NOMO-1 (cell line): ENCODE results near the gene BFSP2.
"Not testable (repeated sequence)": the region's sequence is repeated elsewhere in the genome, so short reads cannot be mapped to it uniquely, and the experiment has no call there.

Source experiments
- DNase-seq, 2 experiments: peaks; one replicate each; lab custom pipeline; 2025; ENCODE audit not compliant: unreplicated experiment in 2 of 2; lab: John Stamatoyannopoulos, UW

BFSP2 gene

DNA sequence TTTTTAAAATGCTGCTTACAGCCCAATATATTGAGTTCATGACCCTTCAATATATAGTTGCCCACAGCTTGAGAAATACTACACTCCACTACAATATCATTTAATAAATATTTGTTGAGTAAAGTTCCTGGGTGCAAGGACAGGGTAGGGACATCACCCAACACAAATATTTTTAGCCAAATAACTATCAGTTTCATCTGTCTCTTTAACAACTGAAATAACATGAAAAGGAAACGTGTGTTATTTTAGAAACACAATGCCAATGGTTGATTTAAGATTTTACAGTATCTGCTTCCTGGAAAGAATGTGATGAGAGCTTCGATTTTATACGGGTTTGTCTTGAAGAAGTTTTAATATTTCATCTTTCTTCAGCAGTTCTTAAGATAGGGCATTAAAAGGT is 106.0 kb downstream of the BFSP2 start:
- no peak for DNase-seq

- DNase-seq: peak; percentile 44 to 90
These were observed 106.5 kb downstream of the BFSP2 start for GRCh38 chr3:133506215-133506901.

- DNase-seq: no peak
These were observed 109.6 kb downstream of the BFSP2 start for GRCh38 chr3:133509488-133509887.

DNA sequence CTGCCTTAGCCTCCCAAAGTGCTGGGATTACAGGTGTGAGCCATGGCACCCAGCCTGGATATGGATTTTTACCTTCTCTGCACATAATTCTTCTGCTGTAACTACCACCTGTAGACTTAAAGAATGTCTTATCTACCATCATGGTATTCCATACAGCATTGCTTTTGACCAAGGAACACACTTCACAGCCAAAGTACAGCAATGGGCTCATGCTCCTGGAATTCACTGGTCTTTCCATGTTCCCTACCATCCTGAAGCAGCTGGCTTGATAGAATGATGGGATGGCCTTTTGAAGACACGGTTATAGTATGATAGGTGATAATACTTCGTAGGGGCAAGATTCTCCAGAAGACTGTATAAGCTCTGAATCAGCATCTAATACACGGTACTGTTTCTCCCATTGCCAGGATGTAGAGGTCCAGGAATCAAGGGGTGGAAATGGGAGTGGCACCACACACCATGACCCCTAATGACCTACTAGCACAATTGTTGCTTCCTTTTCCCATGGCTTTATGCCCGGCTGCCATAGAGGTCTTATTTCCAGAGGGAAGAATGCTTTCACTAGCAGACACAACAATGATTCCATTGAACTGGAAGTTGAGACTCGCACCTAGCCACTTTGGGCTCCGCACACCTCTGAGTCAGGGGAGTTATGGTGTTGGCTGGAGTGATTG is 112.7 kb downstream of the BFSP2 start:
- DNase-seq: no peak

DNA sequence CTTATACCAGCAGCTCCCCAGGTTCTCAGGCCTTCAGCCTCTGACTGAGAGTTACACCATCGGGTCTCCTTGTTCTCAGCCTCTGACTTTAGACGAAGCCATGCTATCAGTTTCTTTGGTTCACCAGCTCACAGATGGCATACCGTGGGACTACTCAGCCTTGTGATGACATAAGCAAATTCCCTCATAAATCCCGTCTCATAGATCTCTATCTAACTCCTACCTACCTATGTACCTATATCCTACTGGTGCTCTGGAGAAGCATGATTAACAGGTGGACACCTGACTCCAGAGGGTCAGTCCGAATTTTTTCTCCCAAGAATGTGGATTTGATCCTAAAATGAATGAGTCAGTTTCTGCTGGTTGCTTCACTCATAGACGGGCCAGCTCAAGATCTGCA is 114.6 kb downstream of the BFSP2 start:
- no peak for DNase-seq

DNA sequence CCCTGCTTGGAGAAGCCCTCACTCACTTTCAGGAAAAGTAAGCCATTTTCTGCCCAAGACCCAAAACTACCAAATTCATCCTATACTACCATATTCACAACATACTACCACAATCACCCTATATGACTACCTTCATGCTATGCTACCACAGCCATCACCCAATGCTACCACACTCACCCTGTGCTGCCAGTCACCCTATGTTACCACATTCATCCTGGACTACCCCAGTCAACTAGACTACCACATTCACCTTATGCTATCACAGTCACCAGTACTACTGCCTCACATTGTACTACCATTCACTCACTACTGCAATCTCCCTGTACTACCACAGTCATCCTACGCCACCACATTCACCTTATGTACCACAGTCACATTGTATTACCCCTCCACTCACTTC is 115.3 kb downstream of the BFSP2 start:
- no peak for DNase-seq

DNA sequence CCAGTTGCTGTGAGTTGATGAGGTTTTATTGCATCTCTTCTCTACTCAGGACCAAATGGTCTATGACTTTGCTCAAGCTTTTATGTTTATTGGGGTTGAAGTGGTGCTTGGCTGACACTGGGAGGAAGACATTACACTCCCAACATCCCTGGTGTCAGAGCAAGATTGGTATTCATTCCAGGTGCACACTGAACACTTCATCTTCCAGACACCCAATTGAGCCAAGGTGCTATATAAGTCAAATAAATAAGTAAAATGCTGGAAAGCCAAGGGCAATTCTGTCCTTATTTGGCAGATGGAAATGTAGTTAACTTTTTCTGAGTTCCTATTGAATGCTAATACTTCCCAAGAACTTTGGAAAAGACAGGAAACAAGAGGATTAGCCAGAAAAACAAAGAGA is 120.4 kb downstream of the BFSP2 start:
- DNase-seq: no peak

DNA sequence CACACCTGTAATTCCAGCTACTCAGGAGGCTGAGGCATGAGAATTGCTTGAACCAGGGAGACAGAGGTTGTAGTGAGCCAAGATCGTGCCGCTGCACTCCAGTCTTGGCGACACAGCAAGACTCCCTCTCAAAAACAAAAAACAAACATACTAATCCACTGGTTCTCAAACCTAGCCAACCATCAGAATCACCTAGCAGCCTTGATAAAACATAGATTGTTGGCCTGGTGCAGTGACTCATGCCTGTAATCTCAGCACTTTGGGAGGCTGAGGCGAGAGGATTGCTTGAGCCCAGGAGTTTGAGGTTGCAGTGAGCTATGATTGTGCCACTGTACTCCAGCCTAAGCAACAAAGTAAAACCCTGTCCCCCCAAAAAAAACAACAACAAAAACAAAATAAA is 121.1 kb downstream of the BFSP2 start:
- DNase-seq: not testable (repeated sequence)

DNA sequence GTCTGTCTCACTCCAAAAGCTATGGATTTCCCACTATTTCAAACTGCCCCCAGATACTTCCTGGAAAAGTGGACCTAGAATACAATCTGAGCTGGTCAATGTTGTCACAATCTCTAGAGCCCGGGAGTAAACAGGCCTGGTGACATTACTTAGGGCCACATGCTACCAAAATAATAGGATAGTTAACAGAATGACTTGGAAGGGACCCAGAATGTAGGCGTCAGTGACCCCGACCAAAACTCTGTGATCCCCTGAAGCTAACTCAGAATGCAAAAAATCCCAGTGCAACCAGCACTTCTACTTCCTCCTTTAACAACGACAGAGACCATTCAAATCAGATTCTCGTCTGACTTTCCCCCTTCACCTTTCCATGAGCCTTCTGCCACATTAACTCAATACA is 122.1 kb downstream of the BFSP2 start:
- no peak for DNase-seq

DNA sequence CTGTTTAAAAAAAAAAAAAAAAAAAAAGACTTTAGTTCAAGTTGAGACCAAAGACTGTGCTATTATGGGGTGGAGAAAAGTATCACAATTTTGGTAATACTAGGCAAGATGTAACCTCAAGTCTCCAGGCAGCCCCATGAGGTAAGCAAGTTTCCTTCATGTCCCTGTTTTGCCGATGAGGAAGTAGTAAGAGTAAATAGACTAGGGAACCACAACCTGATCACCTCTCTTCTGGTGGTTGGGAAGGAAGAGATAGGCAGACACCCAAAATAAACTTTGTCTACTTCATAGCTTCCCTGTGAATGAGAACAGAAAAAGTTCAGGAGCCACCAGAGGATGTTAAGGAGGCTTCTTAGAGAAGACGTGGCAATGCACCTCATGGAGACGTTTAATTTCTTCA is 123.9 kb downstream of the BFSP2 start:
- peak in 1 of 2 experiments; percentile 43 for DNase-seq
